GM19099 (cell line): ENCODE results near the gene IL17RE.

ENCODE experiments used
- POLR2A ChIP-seq: IDR thresholded peaks from 3 replicates; pipeline ENCODE4 v1.6.1; 2011; ENCODE audit warnings: low read depth; ENCODE audit not compliant: insufficient read length; ENCODE audit errors: extremely low read depth

IL17RE gene

DNA sequence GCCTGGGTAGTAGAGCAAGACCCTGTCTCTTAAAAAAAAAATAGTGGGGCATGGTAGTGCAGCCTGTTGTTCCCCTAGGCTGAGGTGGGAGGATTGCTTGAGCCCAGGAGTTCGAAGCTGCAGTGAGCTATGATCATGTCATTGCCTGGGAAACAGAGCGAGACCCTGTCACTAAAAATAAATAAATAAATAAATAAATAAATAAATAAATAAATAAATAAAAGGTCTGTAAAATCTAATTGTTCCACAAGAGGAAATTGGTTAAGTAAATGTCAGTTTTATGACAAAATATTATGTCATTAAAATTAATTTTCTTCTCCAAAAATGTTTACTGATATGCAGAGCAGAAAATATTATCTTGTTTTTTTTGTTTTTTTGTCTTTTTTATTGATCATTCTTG is 36.3 kb downstream of the IL17RE start:
- TF ChIP-seq POLR2A, result no peak

DNA sequence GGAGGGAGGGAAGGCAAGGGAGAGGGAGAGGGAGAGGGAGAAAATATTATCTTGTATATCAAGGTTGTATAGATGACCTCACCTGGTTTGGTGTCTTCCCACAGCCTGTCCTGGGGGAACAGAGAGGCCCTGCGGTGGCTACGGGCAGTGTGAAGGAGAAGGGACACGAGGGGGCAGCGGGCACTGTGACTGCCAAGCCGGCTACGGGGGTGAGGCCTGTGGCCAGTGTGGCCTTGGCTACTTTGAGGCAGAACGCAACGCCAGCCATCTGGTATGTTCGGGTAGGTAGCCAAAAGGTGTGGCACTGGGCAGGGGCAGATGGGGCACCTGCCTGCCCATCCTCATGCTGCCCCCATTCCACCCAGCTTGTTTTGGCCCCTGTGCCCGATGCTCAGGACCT is 38.1 kb downstream of the IL17RE start:
- no peak for TF ChIP-seq POLR2A

DNA sequence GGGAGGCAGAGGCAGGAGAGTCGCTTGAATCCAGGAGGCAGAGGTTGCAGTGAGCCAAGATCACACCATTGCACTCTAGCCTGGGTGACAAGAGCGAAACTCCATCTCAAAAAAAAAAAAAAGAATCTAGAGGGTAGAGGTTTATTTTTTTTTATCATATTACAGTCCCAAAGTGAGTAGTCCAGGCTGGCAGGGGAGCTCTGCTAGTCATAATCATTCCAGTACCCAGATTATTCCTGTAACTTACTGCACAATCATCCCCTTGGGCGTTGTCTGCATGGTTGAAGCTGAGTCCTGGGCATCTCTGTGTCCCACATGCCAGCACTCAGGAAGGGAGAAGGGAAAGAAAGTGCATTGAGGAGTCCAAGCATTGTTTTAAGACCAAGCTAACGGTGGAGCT is 39.5 kb downstream of the IL17RE start:
- no peak for TF ChIP-seq POLR2A

DNA sequence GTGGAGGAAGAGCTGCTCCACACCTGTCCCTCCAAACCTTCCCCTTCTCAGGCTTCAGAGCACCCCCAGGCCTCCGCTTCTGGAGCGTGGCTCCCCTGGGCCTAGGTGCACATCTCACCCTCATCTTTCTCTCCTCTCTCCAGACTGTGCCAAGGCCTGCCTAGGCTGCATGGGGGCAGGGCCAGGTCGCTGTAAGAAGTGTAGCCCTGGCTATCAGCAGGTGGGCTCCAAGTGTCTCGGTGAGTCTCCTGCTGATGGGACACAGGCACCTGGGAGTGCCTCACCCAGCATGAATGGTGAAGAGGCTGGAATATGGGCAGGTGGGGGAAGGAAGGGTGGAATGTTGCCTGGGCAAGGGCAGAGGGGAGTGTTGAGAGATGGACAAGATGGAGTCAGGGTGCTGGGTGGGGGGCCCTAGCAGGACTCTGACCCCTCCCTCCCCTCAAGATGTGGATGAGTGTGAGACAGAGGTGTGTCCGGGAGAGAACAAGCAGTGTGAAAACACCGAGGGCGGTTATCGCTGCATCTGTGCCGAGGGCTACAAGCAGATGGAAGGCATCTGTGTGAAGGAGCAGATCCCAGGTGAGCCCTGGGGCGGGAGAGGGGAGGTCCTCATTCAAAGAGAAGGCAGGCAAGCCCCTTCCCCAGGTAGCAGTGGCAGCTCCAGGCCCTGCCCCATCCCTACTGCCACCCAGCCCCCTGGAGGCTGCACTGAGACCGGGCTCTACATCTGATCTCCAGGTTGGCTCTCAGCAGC is 40.5 kb downstream of the IL17RE start:
- TF ChIP-seq POLR2A, result no peak

DNA sequence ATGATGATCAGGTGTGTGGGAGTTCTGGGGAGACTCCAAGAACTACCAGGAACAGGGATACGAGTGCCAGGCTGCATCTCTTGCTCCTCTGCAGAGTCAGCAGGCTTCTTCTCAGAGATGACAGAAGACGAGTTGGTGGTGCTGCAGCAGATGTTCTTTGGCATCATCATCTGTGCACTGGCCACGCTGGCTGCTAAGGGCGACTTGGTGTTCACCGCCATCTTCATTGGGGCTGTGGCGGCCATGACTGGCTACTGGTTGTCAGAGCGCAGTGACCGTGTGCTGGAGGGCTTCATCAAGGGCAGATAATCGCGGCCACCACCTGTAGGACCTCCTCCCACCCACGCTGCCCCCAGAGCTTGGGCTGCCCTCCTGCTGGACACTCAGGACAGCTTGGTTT is 41.6 kb downstream of the IL17RE start:
- TF ChIP-seq POLR2A, result no peak

DNA sequence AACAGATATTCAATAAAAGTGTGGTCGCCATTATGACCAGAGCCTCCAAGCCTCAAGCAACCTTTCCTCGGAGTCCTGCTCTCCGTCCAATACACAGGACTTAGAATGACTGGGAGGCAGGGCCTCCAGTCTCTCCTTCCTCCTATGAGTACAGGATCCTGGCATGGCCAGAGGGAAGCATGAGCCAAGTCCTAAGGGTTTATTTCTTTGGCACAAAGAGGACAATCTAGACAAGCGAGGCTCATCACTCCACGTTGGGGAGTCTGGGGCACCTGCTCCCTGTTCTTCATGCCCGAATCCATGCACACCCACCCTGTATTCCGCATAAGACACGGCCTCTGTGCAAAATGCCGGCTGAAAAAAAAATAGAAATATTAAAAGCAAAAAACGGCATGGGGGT is 42.7 kb downstream of the IL17RE start:
- no peak for TF ChIP-seq POLR2A

DNA sequence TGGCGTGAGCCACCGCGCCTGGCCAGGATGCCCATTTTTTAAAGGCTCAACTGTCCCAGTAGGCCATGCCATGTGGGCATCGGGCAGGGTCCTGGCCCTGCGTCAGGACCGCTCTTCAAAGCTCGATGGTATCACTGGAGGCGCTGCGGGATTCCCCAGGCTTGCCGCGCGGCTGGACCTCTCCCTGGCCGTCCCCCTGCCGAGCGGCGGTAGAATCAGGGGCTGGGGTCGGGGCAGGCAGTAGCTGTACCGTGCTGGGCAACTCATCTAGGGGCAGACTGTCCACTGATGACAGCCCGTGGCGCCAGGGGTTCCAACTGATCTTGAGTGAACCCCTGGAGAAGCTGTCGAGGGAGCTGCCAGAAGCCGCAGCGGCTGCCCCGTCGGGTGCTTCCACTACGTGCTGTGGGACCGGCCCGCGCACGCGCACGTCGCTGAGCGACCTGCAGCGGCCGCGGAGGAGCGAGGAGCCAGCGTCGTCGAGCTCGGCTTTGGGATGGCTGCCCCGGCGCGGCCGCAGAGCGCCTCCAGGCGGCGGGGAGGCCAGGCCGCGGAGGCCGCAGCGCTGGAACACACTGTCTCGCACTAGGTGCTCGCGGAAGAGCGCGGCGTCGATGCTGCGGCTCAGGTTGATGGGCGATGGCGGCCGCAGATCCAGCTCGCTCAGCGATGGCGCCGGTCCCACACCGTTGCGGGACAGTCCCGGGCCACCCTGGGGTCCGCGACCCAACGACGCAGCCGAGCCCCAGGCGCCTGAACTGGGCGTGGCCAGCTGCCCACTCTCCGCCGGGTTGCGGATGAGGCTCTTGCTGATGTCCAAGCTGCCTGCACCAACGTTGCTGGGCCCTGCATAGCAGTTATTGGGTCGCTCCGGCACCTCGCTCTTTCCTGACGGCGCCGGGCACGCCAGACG is 43.7 kb downstream of the IL17RE start:
- no peak for TF ChIP-seq POLR2A

DNA sequence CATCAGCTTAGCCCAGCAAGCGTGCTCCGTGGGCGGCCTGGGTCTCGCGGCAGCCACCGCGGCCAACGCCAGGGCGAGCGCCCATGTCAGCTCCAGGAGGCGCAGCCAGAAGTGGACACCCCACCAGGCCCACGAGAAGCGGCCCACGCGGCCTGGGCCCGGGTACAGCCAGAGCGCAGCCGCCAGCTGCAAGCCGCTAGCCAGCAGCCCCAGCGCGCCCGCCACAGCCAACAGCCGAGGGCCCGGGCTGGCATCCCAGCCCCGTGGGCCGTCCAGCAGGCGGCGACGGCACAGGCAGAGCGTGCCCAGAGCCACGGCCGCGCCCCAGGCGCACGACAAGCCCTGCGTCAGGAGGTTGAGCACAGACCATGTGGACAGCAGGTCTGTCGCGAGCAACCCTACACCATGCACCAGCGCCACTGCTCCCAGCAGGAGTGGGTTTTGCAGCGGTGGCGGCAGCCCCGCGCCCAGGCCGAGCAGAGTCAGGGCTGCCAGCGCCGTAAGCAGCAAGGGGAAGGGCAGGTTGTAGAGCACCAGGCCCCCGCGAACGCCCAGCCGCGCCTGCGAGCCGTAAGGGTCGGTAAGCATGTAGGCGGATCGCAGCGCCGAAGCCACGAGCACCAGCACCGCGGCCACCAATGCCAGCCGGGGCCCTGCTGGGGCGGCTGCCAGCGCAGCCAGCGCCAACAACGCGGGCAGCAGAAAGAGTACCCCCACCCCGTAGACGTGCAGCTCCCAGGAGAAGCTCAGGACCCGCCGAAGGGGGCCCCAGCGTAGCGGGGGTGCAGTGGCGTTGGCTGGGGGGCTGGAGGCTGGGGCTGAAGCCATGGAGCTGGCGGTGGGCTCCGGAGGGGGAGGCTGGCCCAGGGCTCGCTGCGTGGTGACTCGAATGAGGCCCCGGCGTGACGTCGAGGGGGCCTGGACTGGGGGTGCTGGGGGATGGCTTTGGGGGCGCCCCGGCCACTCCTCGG is 44.7 kb downstream of the IL17RE start:
- TF ChIP-seq POLR2A, result no peak

DNA sequence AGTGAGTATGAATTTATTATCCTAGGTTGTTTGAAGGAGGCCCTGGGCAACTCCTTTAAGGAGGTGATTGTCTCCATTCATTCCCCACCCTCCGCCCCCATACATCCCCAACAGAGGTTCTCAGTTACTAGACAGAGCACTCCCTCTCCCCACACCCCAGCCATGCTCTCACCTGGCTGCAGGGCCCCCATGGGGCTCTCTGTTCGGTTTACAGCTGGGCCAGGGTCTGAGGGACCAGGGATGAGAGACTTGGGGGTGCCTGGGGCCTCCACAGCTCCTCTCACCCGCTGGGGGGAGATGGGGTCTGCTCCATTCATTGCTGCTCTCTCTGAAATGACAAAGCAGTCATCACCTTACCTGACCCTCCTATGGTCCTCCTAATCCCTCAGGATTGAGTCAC is 45.9 kb downstream of the IL17RE start:
- TF ChIP-seq POLR2A, result no peak

DNA sequence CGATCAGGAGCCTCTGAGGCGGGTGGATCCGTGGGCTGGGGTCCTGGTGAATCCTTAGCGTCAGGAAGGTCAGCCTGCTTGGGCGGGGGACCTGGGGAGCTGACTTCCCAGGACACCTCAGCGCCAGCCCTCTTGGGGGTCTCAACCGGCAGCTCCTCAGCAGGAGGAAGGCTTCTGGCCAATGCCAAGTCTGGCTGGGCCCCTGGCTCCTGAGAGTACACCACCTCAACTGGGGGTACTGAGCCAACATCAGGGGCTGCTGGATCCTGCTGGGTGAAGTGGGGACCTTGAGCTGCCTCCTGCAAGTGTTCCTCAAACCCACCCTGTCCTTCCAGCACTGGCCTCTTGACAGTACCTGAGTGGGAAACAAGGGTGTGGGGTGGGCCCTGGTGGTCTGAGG is 46.5 kb downstream of the IL17RE start:
- TF ChIP-seq POLR2A, result no peak

DNA sequence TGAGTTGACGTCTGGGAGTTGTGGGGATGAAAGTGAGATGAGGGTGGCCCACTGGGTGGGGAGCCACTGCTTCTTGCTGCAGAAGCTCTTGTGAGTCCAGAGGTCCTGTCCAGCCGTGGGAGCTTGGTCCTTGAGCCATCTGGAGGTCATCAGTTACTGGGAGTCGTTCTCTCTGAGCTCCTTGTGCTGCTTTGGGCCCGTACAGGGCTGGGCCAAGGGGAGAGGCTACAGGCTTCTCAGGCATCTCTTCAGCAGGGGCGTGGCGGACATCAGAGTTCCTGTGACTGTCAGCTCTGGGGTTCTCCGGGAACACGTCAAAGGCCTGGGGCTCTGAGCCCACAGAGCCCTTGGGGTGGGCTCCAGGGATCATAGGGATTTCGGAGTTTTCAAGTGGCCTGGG is 47.0 kb downstream of the IL17RE start:
- TF ChIP-seq POLR2A, result no peak

DNA sequence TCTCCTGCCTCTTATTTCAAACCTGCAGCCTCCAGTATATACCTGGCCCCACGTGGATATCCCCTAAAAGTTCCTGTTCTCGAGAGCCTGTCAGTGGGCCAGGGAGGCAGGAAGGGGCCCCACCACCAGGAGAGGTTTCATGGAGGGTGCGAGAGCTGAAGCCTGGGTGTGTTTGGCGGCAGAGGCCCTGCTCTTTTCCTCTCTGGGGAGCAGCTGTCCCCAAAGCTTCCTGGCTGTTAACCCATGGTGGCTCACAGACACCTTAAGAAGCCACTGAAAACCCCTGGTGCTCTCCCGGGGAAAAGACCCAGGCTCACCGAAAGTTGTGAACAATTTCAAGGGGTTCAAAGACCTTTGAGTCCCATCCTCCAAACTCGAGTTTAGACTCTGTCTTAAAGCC is 48.5 kb downstream of the IL17RE start:
- TF ChIP-seq POLR2A, result no peak

DNA sequence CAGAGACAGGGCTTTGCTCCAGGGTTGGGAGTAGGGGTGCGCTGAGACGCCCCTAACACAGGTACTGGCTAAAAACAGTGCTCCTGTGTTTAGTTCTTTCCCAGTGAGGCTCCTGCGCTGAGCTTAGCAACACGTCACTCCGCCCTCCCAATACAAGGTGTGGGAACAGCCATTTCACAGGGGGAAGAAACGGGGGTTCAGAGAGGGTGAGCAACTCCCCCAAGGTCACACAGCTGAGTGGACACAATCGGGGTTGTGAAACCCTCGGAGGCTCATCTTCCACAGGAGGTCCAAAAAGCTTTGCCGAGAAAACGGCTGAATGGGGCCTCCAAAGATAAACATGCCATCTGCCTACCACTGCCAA is 48.9 kb downstream of the IL17RE start:
- TF ChIP-seq POLR2A, result no peak

DNA sequence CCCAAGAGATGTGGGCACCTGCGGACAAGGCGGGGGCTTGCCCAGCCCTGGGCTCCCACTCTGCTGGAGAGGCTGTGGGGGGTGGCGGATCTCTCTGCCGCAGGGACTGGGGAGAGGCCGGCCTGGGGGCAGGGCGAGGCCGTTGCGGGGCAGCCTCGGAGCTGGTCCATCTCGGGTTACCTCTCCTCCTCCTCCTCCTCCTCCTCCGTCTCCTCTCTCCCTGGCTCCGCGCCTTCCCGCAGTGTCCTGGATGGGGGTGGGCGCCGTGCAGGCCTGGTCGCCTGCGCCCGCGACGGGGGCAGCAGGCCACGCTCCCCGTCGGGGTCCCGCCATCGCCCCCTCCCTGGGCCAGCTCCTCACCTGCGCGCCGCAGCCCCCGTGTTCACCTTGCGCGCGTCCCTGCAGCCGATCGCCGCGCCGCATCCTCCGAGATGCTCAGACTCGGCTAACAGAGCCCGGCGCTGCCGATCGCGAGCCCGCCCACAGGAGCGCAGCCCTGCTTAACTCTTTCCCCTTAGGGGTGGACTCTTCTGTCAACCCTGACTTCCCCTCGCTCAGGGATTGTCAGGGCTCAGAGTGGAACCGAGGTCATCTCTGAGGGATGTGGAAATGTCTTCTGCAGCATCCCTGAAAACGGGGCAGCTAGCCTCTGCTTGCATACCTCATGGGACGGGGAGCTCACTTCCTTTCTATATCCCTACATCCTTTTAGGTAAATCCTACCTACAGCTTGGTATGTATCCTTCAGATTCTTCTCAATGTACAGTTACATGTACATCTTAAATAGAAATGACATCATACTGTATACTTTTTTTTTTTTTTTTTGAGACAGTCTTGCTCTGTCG is 49.5 kb downstream of the IL17RE start, which contains the start of gene PRRT3:
TSS of gene PRRT3 (minus strand) at position 447 of the 844 bp plus-strand sequence. CDS start 2,293 bp downstream, outside the sequence.
- TF ChIP-seq POLR2A, result peak; percentile 46
